Tibial nerve (tissue), 4 donors: ENCODE measurements around the gene ABCC4. TPM values are rescaled to one million over a fixed set of nuclear protein-coding genes. Genes with fewer than 3 reads are reported as not detected.

Experiments used
- DNase-seq, 2 donors: peaks; one replicate each; pipeline ENCODE4 v3.0.0-alpha.2; 2019; ENCODE audit warnings: low spot score in 2 of 2
- H3K27ac ChIP-seq, 4 donors: fragments of 200-600 bp; sonication (generic) in 3 of 4; one replicate each; pipeline ENCODE4 v1.5.1; 2017 to 2019; ENCODE audit warnings: mild to moderate bottlenecking in 1 of 4
- H3K27me3 ChIP-seq, 2 donors: fragments of 200-600 bp; sonication (generic) in 1 of 2; one replicate each; pipeline versions ENCODE4 v1.5.1 to v1.6.0; 2017 to 2019
- H3K36me3 ChIP-seq, 3 donors: fragments of 200-600 bp; sonication (generic); one replicate each; pipeline ENCODE4 v1.5.1; 2018 to 2019
- H3K4me1 ChIP-seq, 4 donors: fragments of 200-600 bp; sonication (generic) in 3 of 4; one replicate each; pipeline ENCODE4 v1.5.1; 2017 to 2019
- H3K4me3 ChIP-seq, 4 donors: fragments of 200-600 bp; sonication (generic) in 3 of 4; one replicate each; pipeline ENCODE4 v1.5.1; 2017 to 2019; ENCODE audit warnings: mild to moderate bottlenecking in 1 of 4, moderate library complexity in 1 of 4
- H3K9me3 ChIP-seq, 4 donors: fragments of 200-600 bp; sonication (generic) in 3 of 4; one replicate each; pipeline ENCODE4 v1.5.1; 2017 to 2019
- CTCF ChIP-seq, 5 experiments: fragments of 200-600 bp in 3 of 5; fragments of 450-650 bp in 2 of 5; sonication (generic) in 3 of 5; IDR thresholded peaks; one replicate each; pipeline ENCODE4 v1.5.1; 2016 to 2019; ENCODE audit warnings: antibody characterized with exemption in 5 of 5, mild to moderate bottlenecking in 3 of 5, moderate library complexity in 2 of 5
- EP300 ChIP-seq, 2 donors: sonication (generic); formaldehyde crosslinking; IDR thresholded peaks; one replicate each; pipeline ENCODE4 v1.6.1; 2017; ENCODE audit warnings: antibody characterized with exemption in 2 of 2, mild to moderate bottlenecking in 1 of 2
- POLR2A ChIP-seq, 2 donors: fragments of 450-650 bp; IDR thresholded peaks; one replicate each; pipeline ENCODE4 v1.6.1; 2017; ENCODE audit warnings: antibody characterized with exemption in 2 of 2, mild to moderate bottlenecking in 2 of 2, moderate library complexity in 2 of 2
- WGBS, 2 donors: methylation state at CpG; one replicate each; pipeline ENCODE4 v1.1.5; 2018; 5-methylcytosine and 5-hydroxymethylcytosine counted together
- total RNA-seq, 4 donors: library from RNA; depleted of rRNA; stranded (reverse); fragments of >200 nt; gene quantifications; one replicate each; pipeline ENCODE4 v1.1.0, GENCODE V29; 2016

The ABCC4 gene
- total RNA-seq, 4 donors from 2014 or later = 5.7 to 20.1 (median 9.3) TPM

DNA sequence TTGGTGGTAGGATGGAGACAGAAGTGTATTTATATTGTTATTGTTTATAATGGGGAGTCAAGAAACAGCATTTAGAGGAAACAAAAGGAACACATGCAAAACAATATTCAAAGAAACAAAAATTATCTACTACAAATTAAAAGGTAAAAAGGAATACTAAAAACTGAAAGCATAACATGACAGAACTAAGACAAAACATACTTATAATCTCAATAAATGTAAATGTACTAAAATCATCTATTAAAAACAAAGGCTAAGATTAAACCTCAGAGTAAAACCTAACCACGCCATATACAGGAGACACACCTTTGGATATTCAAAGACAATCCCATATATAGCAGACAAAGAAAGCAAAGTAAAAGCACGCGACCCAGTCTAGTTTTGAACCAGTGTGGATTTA, 273.6 kb downstream of the ABCC4 start:
- DNase-seq = no peak
- H3K4me3 ChIP-seq = no peak overlapping the region
- TF ChIP-seq CTCF (IDR thresholded peaks at IDR 0.05) (no peak), POLR2A (IDR thresholded peaks at IDR 0.05) (no peak), EP300 (IDR thresholded peaks at IDR 0.05) (no peak)
- H3K36me3 ChIP-seq = no peaks in the 10 kb centered on the region
- H3K4me1 ChIP-seq = no peaks in the 10 kb centered on the region
- H3K27me3 ChIP-seq = no peaks in the 10 kb centered on the region
- H3K9me3 ChIP-seq = no peaks in the 10 kb centered on the region
- WGBS, 2 donors = 93 to 95% methylated on average over 3 of the region's 3 CpGs
- no peak overlapping the region for H3K27ac ChIP-seq

DNA sequence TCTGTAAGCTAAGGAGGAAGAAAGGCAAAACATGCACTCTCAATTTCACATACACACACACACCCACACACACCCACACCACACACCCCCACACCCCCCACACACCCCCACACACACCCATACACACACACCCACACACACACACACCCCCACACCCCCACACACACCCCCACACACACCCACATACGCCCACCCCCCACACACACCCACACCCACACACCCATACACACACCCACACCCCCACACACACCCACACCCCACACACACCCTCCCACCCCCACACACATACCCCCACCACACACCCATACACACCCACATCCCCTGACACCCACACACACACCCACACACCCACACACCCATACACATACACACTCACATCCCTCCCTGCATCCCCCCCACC, 276.1 kb downstream of the ABCC4 start:
- DNase-seq = no peak
- TF ChIP-seq CTCF (IDR thresholded peaks at IDR 0.05) (no peak), EP300 (IDR thresholded peaks at IDR 0.05) (no peak), POLR2A (IDR thresholded peaks at IDR 0.05) (no peak)
- H3K9me3 ChIP-seq = no peaks in the 10 kb centered on the region
- H3K27ac ChIP-seq = no peak overlapping the region
- no peak overlapping the region for H3K4me3 ChIP-seq
- 86 to 100% methylated on average over 1 of the region's 1 CpG for WGBS, 2 donors
- no peaks in the 10 kb centered on the region for H3K4me1 ChIP-seq
- H3K27me3 ChIP-seq = no peaks in the 10 kb centered on the region
- no peaks in the 10 kb centered on the region for H3K36me3 ChIP-seq

GRCh38 chr13:95023405-95023804, 277.8 kb downstream of the ABCC4 start:
- H3K36me3 ChIP-seq = no peaks in the 10 kb centered on the region
- H3K4me3 ChIP-seq = no peak overlapping the region
- TF ChIP-seq CTCF (IDR thresholded peaks at IDR 0.05) = no peak
- TF ChIP-seq POLR2A (IDR thresholded peaks at IDR 0.05) = no peak
- no peak for TF ChIP-seq EP300 (IDR thresholded peaks at IDR 0.05)
- no peak for DNase-seq
- H3K27me3 ChIP-seq = no peaks in the 10 kb centered on the region
- 94 to 95% methylated on average over 4 of the region's 4 CpGs for WGBS, 2 donors
- H3K27ac ChIP-seq = no peak overlapping the region
- no peaks in the 10 kb centered on the region for H3K4me1 ChIP-seq
- no peaks in the 10 kb centered on the region for H3K9me3 ChIP-seq

DNA sequence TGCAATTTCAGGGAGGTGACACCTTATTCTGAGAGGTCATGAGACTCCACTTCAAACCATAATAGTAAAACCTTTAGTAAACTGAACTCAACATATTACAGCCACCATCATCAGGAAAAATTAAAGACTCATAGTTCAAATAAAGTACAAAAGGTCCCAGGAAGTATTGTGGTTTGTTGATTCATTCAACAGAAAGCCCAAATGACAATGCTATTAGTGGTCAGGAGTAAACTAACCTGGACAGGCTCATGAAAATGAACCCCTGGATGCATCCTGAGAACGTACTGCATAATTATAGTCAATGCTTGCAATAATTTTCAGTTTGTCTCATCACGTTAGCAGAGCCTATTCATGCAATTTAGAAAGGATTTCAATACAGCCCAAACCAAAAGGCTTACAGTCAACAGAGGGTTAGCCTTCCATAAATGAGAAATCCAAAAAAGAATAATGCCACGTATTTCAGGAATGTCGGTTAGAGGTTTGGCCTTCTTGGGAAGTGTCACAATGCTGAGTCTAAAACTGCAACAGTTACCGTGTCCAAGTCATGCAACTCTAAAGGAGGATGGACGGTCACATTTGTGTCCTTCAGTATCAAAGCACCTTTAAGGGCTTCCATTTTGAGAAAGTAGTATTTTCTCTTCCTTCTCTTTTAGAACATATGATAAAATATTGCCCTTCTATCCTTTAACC, 280.8 kb downstream of the ABCC4 start:
- no peaks in the 10 kb centered on the region for H3K36me3 ChIP-seq
- H3K9me3 ChIP-seq = no peaks in the 10 kb centered on the region
- no peak overlapping the region for H3K27ac ChIP-seq
- no peaks in the 10 kb centered on the region for H3K27me3 ChIP-seq
- 71 to 81% methylated on average over 6 of the region's 6 CpGs for WGBS, 2 donors
- no peak for DNase-seq
- no peak for TF ChIP-seq POLR2A (IDR thresholded peaks at IDR 0.05)
- no peak for TF ChIP-seq CTCF (IDR thresholded peaks at IDR 0.05)
- TF ChIP-seq EP300 (IDR thresholded peaks at IDR 0.05) = no peak
- no peaks in the 10 kb centered on the region for H3K4me1 ChIP-seq
- H3K4me3 ChIP-seq = no peak overlapping the region

DNA sequence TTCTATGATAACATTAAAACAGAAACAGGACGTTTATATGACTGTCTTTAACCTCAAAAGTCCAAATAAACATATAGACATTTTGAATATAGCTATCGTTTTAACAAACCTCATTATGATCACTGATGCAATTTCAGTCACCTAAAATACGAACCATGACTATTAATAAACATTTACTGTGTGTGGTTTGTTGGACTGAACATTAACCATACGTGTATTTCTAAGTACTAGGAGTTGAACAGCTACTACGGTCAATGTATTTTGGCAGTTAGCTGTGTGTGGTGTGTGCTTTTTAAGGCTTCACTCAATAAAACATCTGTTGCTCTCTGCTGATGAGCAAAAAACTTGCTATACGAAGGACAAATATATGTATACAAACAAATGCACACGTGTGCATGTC, 281.4 kb downstream of the ABCC4 start:
- H3K27ac ChIP-seq = no peak overlapping the region

More for the DNA sequence above, 281.4 kb downstream of the ABCC4 start:
- H3K4me3 ChIP-seq = no peak overlapping the region
- H3K9me3 ChIP-seq = no peaks in the 10 kb centered on the region
- TF ChIP-seq EP300 (IDR thresholded peaks at IDR 0.05) (no peak), CTCF (IDR thresholded peaks at IDR 0.05) (no peak), POLR2A (IDR thresholded peaks at IDR 0.05) (no peak)
- no peak for DNase-seq
- no peaks in the 10 kb centered on the region for H3K36me3 ChIP-seq
- WGBS, 2 donors = 73 to 80% methylated on average over 7 of the region's 7 CpGs
- H3K27me3 ChIP-seq = no peaks in the 10 kb centered on the region
- H3K4me1 ChIP-seq = no peaks in the 10 kb centered on the region
